Germinal center (tissue), 1 donor: ENCODE data around the gene PLCB2.

Experiments
- DNase-seq: peaks from one replicate; pipeline ENCODE4 v3.0.0; 2012; ENCODE audit warnings: mixed read lengths, low spot score

The PLCB2 gene

DNA sequence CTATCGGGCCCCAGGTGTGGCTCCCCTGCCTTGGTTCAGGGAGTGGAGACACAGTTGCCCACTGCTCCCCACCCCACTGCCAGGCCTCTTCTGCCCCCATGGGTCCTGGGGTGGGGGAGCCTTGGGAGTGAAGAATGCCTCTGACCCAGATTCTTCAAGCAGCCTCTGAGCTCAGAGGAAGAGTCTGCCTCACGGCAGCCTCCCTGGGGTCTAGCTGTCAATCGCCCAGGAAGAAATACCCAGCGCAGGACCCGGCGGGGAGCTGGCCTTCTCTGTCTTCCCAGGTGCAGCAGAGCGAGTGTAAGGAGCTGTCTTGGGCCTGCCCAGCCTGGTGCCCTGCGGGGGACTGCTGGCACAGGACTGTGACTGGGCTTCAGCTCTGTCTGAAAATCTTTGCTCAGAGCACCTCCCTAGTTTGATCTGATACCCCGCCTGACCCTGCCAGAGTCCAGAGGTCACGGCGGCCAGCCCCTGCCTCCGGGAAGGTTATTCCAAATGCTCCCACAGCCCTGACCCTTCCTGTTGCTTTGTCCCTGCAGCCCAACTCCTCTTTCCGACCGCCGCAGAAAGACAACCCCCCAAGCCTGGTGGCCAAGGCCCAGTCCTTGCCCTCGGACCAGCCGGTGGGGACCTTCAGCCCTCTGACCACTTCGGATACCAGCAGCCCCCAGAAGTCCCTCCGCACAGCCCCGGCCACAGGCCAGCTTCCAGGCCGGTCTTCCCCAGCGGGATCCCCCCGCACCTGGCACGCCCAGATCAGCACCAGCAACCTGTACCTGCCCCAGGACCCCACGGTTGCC lies 35.9 kb downstream of the PLCB2 start:
- DNase-seq: no peak

DNA sequence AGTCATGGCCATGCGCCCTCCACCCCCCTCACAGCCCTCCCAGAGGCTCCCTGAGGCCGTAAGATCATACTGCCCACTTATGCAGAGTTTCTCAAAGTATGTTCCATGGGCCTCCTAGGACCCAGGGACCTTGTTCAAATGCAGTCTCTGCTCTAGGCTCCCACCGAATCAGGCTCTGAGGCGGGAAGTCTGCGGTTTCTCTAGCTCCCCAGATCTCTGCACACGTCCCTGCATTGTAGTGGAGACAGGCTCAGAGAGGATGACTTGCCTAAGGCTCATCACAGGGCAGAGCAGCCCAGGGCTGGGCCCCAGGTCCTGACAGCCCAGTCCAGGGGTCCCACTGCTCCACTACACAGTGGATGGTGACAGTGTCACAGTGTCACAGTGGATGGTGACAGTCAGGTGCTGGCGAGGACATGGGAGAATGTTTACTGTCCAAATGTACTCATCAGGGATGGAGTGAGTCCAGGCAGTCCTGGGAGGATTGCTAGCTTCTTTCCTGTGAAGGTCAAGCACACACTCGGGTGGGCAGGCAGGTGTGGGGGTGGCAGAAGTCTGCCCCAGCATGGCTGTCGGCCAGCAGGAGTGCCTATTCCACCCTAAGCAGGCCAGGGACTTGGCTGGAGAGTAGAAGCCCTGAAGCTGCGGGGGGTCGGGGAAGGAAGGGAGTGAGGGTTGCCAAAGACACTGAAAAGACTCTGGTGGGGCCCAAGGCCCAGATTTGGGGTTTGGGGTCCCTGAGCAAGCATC lies 37.3 kb downstream of the PLCB2 start:
- DNase-seq: no peak

DNA sequence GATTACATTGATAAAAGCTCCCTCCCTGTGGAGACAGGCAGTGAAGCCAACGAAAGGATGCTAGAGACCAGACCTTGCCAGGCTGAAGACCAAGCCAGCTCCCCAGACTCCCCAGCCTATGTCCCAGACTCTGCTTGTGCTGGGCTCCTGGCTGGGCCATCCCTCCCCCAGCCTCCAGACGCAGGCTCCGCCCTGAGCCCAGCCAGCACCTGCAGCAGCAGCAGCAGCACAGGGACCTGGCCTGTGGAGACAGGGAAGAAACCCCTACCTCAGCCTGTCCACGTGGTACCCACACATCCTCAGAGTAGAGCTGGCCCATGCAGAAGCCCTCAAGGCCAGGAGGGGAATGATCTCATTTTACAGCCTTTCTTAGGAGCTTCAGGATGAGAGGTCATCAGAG lies 38.1 kb downstream of the PLCB2 start:
- no peak for DNase-seq

DNA sequence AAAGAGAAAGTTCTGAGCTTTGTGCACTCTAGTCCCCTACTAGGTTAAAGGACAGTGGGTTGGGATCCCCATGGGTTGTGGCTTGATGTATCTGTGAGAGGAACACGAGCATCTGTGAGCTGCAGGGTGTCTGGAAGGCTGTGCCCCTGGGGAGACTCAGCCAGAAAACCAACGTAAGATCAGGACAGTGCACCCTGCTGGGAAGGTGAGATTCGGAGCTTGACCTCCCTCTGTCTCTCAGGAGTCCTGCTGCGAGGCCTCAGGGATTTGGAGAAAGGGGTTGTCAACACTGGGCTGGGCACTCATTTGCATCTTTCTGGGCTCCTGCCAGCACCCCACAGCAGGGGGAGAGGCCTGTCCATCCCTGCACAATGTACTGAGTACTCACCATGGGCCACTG lies 40.1 kb downstream of the PLCB2 start:
- DNase-seq: no peak

DNA sequence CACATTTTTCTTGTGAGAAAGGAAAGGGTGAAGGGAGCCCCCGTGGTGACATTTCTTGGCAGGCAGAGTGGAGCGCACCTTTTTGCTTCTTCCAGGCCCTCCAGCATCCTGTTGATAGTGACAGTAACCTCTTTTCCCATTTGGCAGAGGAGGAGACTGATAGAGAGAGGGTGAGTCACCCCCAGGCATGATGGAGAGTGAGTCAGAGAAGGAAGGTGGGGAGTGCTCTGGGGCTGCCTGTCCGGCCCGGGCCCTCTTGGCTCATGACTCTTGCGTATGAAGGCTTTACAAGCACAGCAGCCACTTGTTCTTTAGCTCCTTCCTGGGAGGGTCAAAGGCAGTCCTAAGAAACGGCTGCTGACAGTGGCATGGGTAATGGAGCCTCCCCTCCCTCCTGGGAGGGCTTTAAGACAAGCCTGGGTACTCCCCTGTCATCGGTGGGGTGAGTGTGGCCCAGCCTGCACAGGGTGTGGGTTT lies 40.9 kb downstream of the PLCB2 start:
- DNase-seq: no peak

DNA sequence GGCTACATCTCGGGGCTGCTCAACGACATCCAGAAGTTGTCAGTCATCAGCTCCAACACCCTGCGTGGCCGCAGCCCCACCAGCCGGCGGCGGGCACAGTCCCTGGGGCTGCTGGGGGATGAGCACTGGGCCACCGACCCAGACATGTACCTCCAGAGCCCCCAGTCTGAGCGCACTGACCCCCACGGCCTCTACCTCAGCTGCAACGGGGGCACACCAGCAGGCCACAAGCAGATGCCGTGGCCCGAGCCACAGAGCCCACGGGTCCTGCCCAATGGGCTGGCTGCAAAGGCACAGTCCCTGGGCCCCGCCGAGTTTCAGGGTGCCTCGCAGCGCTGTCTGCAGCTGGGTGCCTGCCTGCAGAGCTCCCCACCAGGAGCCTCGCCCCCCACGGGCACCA lies 41.9 kb downstream of the PLCB2 start:
- no peak for DNase-seq

DNA sequence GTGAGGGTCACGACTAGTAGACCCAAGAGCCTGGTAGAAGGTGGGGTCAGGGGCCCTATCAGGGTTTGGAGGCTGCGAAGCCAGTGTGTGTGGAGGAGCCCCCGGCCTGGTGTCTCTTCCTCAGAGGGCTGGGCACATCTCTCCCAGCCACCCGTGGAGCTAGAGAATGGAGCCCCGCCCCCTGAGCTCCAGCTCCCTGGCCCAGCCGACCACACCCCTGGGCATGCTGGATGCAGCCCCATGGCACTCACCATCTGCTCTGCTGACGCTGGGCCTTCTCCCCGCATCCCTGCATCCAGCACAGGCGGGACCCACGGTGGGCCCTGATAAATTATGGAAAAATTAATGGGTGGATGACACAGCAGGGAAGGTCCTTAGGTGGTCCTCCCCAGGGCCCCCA lies 42.4 kb downstream of the PLCB2 start:
- no peak for DNase-seq

DNA sequence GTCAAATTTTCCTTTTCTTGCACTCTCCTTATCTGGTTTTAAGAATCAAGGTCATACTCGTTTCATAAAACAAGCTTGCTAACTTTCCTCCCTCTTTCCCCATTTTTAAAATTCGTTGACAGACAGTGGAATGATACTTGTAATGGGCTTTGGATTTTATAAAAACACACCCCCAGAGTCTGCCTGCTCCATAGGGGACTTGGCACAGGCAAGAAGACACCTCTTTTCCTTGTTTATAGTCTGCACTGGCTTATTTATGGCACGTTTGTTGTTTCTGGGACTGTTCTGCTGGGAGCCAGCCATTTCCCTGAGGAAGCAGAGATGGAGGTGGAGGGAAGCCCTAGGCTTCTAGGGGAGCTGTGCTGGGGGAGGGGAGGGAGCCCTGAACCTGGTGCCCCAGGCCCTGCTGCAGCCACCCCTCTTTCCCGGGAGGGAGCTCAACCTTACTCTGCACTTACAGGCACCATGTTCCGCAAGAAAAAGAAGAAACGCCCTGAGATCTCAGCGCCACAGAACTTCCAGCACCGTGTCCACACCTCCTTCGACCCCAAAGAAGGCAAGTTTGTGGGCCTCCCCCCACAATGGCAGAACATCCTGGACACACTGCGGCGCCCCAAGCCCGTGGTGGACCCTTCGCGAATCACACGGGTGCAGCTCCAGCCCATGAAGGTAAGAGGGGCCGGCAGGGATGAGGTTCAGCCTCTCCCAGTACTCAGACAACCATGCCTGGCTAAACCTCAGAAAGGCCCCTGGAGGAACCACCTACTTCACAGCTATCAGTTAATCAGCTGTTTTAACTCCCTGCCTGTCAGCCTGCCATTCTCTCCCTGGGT lies 43.2 kb downstream of the PLCB2 start:
- no peak for DNase-seq

DNA sequence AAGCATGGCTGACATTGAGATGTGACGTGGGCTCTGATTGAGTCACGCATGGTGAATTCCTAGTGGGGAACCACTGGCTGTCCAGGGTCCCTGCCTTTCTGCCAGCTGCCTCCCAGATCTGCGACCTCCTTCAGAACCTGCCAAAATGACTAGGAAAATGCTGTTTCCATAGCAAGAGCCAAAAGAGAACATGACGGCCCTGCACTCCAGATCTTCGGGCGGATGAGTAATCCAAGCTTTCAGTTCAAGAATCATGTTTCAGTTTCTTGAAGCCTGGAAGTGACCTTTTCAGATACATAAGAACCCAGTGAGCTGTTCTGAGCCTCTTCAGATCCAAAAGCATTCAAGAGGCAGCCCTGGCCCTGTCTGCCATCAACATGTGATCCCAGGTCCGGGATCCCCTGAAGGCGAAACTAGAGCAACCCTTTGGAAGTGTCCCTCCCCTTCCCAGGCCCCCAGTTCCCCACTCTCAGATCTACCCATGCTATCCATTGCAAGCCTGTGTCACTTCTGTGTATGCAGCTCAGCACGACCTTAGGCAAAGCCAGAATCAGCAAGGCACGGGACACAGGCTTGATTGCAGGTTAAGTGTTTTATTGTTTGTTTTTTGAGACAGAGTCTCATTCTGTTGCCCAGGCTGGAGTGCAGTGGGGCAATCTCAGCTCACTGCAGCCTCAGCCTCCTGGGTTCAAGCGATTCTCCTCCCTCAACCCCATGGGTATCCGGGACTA lies 44.5 kb downstream of the PLCB2 start:
- no peak for DNase-seq

DNA sequence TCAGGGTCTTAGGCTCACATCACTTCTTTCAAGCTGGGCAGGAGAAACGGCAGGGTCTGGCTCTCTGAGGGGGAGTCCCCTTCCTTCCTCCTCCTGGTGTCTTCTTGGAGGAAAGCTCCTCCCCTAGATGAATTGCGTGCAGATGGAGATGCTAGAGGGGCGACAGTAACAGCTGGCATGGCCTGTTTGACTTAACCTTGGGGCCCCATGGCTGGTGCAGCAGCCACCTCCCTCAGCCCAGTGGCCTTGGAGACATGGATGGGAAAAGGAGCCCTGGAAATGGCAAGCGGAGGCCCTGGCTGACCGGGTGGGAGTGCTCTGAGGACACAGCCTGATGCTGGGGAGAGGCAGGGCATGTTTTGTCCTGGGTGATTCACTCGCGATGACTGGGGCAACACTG lies 48.7 kb downstream of the PLCB2 start:
- DNase-seq: no peak

DNA sequence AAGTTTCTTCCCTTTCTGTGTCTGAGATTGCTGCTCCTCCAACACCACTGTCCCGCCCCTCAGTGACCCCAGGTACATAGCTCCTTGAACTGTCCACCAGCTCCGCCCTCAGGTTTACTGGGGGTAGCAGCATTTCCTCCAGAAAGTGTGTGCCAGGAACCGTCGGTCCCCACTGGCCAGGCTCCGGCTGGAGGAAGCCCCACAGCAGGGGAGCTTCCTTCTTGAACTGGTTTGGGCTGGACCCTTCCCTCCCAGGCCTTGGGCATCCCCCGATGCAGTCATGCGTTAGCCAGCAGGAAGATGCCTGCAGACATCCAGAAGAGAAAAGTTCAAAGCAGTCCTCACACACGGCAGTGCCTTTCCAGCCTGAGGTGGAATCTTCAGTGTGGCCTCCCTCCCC lies 49.2 kb downstream of the PLCB2 start:
- DNase-seq: no peak

DNA sequence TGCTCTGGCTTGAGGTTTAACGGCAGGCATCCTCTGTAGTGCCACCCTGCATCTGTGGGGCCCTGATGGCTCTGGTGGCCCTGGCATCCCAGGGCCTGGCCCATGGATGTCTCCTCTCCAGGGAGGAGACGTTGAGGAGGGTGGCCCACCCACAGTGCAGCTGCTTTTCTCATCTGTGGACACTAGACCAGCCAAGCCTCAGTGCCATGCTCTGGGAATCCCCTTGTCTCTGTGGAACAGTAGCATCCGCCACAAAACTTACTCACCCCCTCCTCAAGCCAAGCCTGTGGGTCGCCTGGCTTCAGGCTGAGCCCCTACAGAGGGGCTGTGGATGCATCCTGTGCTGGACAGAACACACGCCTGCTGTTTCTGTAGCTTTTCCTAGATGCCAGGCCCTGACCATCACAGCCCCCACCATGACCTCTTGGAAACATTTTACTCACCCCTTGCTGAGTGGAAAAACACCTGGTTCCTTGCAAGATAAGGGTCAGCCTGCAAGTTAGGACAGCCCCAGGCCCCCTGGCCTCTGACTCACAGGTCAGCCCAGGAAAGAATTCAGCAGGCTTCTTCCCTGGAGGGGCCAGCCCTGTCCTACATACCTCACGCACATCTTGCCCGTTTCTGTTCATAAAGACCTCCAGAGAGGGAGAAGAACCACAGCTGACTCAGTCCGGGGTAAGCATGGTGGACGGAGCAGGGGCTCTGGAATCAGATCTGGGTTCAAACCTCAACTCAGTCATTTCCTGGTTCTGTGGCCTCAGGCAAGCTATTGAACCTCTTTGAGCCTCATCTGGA lies 49.9 kb downstream of the PLCB2 start:
- no peak for DNase-seq

DNA sequence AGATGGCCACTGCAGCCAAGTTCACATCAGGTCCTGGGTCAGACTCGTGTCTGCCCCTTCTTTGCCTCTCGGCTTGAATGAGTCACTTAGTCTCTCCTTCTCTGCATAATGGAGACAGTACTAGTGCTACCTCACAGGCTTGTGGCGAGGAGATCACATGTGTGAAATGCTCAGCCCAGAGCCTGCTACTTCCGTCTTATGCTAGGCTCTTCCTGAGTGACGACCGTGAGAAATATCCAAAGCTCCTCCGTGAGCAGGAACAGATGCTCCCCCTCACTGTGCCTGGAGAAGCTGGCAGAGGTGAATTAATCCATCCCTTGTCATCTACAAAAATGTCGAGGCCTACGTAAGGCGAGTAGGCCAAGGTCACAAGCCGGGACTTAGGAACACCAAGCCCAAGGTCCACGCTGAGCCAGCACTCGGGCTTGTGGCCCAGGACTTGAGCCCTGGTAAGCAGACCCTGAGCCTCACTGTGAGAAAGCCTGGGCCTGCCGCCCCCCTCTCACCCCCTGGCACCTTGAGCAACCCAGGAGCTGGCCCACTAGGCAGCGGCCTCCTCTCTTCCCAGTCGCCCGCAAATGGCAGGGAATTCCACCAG lies 51.0 kb downstream of the PLCB2 start:
- DNase-seq: no peak

DNA sequence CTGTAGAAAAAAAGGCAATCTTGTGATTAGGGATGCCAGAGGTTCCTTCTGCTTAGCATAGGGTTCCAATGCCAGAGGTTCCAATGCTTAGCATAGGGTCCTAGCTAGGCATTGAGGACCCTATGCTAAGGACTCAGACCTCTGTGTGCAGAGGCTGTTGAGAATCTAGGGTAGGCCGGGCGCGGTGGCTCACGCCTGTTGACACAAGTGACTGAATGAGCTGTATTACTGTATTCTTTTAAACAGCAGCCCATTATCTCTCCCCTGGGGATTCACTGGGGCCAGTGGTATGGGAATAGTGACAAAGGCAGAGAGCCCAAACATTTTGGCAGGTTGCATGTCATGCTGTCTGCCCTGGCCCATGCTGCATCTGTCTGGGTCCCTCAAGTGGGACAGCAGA lies 52.7 kb downstream of the PLCB2 start:
- no peak for DNase-seq

DNA sequence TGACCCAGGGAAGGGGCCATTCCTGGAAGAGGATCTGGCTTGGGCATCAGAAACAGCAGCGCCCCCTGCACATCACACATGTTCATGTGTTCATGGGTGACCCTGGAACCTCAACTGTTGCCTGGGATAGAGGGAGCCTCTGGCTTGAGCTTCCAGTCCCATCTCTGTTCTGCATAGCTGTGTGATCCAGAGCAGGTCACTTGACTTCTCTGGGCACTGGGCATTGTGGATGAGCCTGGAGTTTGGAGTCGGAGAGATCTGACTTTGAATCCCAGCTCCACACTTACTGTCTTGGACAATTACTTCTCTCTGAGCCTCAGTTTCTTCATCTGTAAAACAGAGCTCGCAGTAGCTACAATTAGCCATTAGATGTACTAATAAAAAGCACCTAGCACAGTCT lies 53.3 kb downstream of the PLCB2 start:
- DNase-seq: no peak

DNA sequence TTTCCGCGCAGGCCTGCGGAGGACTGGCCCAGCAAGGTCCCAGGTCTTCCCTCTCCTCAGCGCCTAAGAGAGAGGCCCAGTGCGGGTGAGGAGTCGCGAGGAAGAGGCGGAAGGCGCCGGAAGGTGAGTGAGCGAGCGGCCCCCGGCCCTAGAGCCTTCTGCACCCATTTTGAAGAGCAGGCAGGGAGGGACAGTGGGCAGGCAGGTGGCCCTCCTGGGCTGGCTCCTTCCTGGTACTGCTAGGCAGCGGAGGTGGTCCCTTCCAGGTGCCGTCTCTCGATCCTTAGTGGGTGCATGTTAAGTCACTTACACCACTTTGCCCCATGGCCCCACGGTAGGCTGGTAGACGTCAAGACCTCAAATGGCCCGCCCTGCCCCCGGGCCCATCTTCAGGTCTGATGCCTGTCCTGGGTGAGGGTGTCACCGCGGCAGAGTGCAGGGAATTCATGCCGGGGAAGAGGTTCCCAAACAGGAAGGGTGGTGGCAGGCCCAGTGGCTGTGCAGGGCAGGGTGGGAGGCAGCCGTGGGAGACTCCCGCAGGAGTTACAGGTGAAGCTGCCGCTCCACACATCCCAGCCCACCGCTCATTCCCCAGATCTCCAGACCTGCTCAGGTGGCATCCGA lies 54.5 kb downstream of the PLCB2 start:
- DNase-seq: peak; percentile 27

DNA sequence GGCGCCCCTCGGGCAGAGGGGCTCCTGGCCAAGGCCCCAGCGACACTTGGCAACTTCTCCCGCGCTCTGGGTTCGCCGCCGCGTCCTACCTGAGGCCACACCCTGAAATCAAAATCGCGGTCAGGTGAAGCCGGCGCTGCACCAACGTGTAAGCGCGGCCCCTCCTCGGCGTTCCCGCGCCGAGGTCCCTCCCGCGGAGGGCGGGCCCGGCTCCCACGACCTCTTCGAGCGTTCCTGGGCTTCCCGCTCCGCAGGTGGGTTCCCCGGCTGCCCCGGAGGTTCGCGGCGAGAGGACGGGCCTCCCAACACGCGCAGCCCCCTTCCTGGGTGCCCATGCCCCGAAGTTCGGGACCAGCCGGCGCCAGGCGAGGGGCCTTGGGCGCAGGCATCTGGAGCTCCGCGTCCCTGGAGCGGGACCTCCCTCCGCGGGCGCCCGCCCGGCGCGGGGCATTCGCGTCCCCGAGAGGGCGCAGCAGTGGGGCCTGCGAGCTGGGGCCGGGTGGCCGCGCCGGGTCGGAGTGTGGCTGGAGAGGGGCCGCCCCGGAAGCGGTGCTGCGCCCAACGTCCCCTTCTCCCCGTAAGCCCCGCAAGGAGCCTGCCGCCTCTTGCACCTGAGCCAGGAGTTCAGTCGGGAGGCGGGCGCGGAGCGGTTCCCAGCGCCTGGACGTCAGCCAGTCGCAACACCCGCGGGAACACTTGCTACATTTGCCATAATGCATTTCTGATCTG lies 55.1 kb downstream of the PLCB2 start:
- DNase-seq: peak; percentile 53

DNA sequence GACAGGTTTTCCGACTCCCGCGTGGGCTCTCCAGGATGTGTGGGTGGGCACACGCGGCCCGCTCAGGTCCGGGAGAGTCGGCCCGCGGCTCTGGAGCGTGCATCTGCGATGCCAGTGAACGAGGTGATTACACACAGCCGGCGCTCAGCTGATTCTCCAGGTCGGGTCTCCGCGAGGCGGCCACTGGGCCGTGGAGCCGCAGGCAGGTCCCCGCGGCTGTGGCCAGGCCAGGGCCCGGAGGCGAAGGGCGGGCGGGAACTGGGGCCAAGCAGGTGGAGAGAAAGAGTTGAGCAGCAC lies 55.6 kb downstream of the PLCB2 start:
- no peak for DNase-seq

DNA sequence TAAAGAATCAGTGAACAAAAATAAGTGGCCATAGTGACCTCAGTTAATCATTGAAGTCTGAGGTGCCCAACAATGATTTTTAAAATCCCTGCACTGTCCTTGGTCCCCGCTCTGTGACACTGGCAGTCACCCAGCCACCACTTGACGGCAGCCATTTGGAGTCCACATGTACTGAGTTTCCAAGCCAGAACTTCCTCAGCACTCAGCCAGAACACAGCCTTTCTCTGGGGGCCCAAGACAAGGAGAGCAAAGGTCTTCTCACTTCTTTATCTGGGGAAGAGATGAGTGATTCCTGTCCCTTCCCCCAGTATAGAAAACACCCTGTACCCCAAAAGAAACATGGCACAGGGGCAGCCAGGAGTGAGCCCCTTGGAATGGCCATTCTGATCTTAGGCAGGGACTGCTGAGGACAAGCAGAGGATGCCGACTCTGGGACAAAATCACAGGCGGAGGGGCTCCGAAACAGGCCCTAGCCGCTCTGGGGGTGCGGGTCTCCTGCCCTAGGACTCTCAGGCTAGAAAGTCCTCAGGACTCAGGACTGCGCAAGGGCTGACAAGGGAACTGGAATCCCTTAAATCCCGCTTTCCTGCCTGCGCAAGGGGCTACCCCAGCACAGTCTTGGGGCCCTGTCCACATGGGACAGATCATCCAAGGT lies 56.1 kb downstream of the PLCB2 start:
- DNase-seq: no peak
